H1 (cell line): ENCODE data around the gene SEC31A. TPM values are rescaled to one million over a fixed set of nuclear protein-coding genes. Genes with fewer than 3 reads are reported as not detected.

Experiments used
- CTCF ChIA-PET: fragments of 300-600 bp; sonication (Branson Sonifier 250); formaldehyde crosslinking; loops from one replicate; lab custom pipeline; 2021; ENCODE audit not compliant: partially characterized antibody; lab: Charles Lee
- POLR2A ChIA-PET: fragments of 300-600 bp; sonication (Branson Sonifier 250); formaldehyde crosslinking; loops from one replicate; lab custom pipeline; 2021; ENCODE audit warnings: inconsistent platforms; ENCODE audit not compliant: partially characterized antibody; lab: Charles Lee
- DNase-seq, 2 experiments: peaks; one replicate each; pipeline versions ENCODE4 v3.0.0 to v3.0.0-alpha.2; 2010 to 2022; ENCODE audit warnings: low spot score in 2 of 2, low read depth in 1 of 2, mixed read lengths in 1 of 2
- FAIRE-seq: peaks from 2 replicates; lab custom pipeline; 2011; peaks lifted over from hg19 to GRCh38; lab: Jason Lieb, UNC
- H2AFZ ChIP-seq: 2 replicates; pipeline ENCODE4 v1.8.1; 2012; ENCODE audit warnings: low read length, inconsistent platforms
- H2AK5ac ChIP-seq: 2 replicates; pipeline ENCODE4 v1.6.1; 2013; ENCODE audit warnings: low read depth, low read length
- H2BK120ac ChIP-seq: replicated peaks from 2 replicates; pipeline ENCODE3; 2013; ENCODE audit warnings: low read depth, low read length, inconsistent platforms
- H2BK12ac ChIP-seq: 2 replicates; pipeline ENCODE4 v1.6.1; 2013; ENCODE audit warnings: low read depth, low read length
- H2BK15ac ChIP-seq: 2 replicates; pipeline ENCODE4 v1.6.1; 2013; ENCODE audit warnings: low read length
- H2BK20ac ChIP-seq: 2 replicates; pipeline ENCODE4 v1.6.1; 2013; ENCODE audit warnings: low read length
- H2BK5ac ChIP-seq: 2 replicates; pipeline ENCODE4 v1.6.1; 2013; ENCODE audit warnings: low read depth, low read length
- H3K14ac ChIP-seq: 2 replicates; pipeline ENCODE4 v1.6.1; 2013; ENCODE audit warnings: inconsistent platforms; ENCODE audit not compliant: insufficient read length
- H3K18ac ChIP-seq: 2 replicates; pipeline ENCODE4 v1.6.1; 2013; ENCODE audit warnings: low read length; ENCODE audit errors: extremely low read depth
- H3K23ac ChIP-seq: 2 replicates; pipeline ENCODE4 v1.6.1; 2013; ENCODE audit warnings: inconsistent platforms; ENCODE audit not compliant: insufficient read length
- H3K23me2 ChIP-seq: 2 replicates; pipeline ENCODE4 v1.6.1; 2013; ENCODE audit warnings: low read depth, low read length
- H3K27ac ChIP-seq: 2 replicates; pipeline ENCODE4 v1.6.1; 2011; ENCODE audit warnings: low read depth, low read length, inconsistent platforms
- H3K27me3 ChIP-seq, 4 experiments: replicated peaks in 1 of 4; 1 replicate in 1 of 4; 2 replicates in 3 of 4; pipeline versions ENCODE4 v1.6.1 to v1.8.1; 2011 to 2013; ENCODE audit warnings: low read length in 3 of 4, mild to moderate bottlenecking in 3 of 4, inconsistent platforms in 2 of 4, mixed read lengths in 2 of 4, moderate library complexity in 1 of 4; ENCODE audit not compliant: control insufficient read depth in 3 of 4, insufficient read depth in 3 of 4; ENCODE audit errors: extremely low read depth in 1 of 4
- H3K36me3 ChIP-seq, 4 experiments: 2 replicates each; pipeline versions ENCODE4 v1.6.1 to v1.8.1; 2011 to 2013; ENCODE audit warnings: mild to moderate bottlenecking in 4 of 4, low read length in 3 of 4, moderate library complexity in 2 of 4, control low read depth in 1 of 4, inconsistent platforms in 1 of 4; ENCODE audit not compliant: insufficient read depth in 4 of 4, control insufficient read depth in 2 of 4
- H3K4ac ChIP-seq: replicated peaks from 2 replicates; pipeline ENCODE3; 2013; ENCODE audit warnings: low read length, low read depth, mixed read lengths, inconsistent platforms; ENCODE audit not compliant: insufficient read length
- H3K4me1 ChIP-seq, 4 experiments: replicated peaks in 1 of 4; 1 replicate in 1 of 4; 2 replicates in 3 of 4; pipeline versions ENCODE4 v1.6.1 to v1.8.1; 2011 to 2013; ENCODE audit warnings: low read length in 3 of 4, inconsistent platforms in 2 of 4, mixed read lengths in 1 of 4; ENCODE audit not compliant: insufficient read depth in 4 of 4, control insufficient read depth in 3 of 4
- H3K4me2 ChIP-seq, 2 experiments: 2 replicates each; pipeline versions ENCODE4 v1.6.1 to v1.8.1; 2011 to 2013; ENCODE audit warnings: low read depth in 2 of 2, low read length in 2 of 2, control low read depth in 1 of 2, inconsistent platforms in 1 of 2, mild to moderate bottlenecking in 1 of 2; ENCODE audit not compliant: insufficient read depth in 1 of 2
- H3K4me3 ChIP-seq, 4 experiments: fragments of 200-600, 300-600 bp in 1 of 4; sonication (generic), shearing (Covaris generic), sonication (Bioruptor Twin) in 1 of 4; 2 replicates each; pipeline versions ENCODE4 v1.5.1 to v1.8.1; 2011 to 2016; ENCODE audit warnings: low read length in 4 of 4, low read depth in 3 of 4, control low read depth in 2 of 4, inconsistent platforms in 2 of 4, mild to moderate bottlenecking in 2 of 4, mixed read lengths in 1 of 4, moderate library complexity in 1 of 4; ENCODE audit not compliant: insufficient read depth in 2 of 4; ENCODE audit errors: extremely low read depth in 1 of 4
- H3K56ac ChIP-seq: replicated peaks from 2 replicates; pipeline ENCODE3; 2013; ENCODE audit warnings: low read depth, mild to moderate bottlenecking, mixed read lengths, low read length, inconsistent platforms; ENCODE audit not compliant: insufficient read length
- H3K79me1 ChIP-seq: 2 replicates; pipeline ENCODE4 v1.6.1; 2013; ENCODE audit warnings: low read depth, low read length, control low read depth
- H3K79me2 ChIP-seq, 2 experiments: 2 replicates each; pipeline versions ENCODE4 v1.6.1 to v1.8.1; 2012 to 2013; ENCODE audit warnings: low read length in 2 of 2, mild to moderate bottlenecking in 2 of 2, inconsistent platforms in 1 of 2; ENCODE audit not compliant: insufficient read depth in 2 of 2, control insufficient read depth in 1 of 2
- H3K9ac ChIP-seq, 4 experiments: replicated peaks in 1 of 4; 1 replicate in 1 of 4; 2 replicates in 3 of 4; pipeline versions ENCODE4 v1.6.1 to v1.8.1; 2011 to 2013; ENCODE audit warnings: low read depth in 3 of 4, low read length in 3 of 4, control low read depth in 2 of 4, mild to moderate bottlenecking in 2 of 4, moderate library complexity in 2 of 4, inconsistent platforms in 1 of 4; ENCODE audit errors: extremely low read depth in 1 of 4
- H3K9me3 ChIP-seq, 2 experiments: 2 replicates each; pipeline versions ENCODE4 v1.6.1 to v1.8.1; 2012 to 2013; ENCODE audit warnings: mild to moderate bottlenecking in 2 of 2, moderate library complexity in 2 of 2, control low read depth in 1 of 2, inconsistent platforms in 1 of 2, low read depth in 1 of 2, low read length in 1 of 2, mixed read lengths in 1 of 2; ENCODE audit not compliant: insufficient read depth in 2 of 2
- H4K20me1 ChIP-seq, 2 experiments: replicated peaks in 1 of 2; 2 replicates each; pipeline versions ENCODE3 to v1.8.1; 2011 to 2013; ENCODE audit warnings: inconsistent platforms in 2 of 2, low read length in 2 of 2, mild to moderate bottlenecking in 1 of 2; ENCODE audit not compliant: insufficient read depth in 2 of 2, control insufficient read depth in 1 of 2
- H4K5ac ChIP-seq: 2 replicates; pipeline ENCODE4 v1.6.1; 2013; ENCODE audit warnings: low read length, low read depth, mixed read lengths, inconsistent platforms; ENCODE audit not compliant: insufficient read length
- H4K8ac ChIP-seq: 2 replicates; pipeline ENCODE4 v1.8.0; 2013; ENCODE audit warnings: mild to moderate bottlenecking, moderate library complexity, low read length, inconsistent platforms; ENCODE audit not compliant: insufficient read depth; ENCODE audit errors: extremely low read depth
- H4K91ac ChIP-seq: replicated peaks from 2 replicates; pipeline ENCODE3; 2013; ENCODE audit warnings: low read length, mixed read lengths, inconsistent platforms; ENCODE audit not compliant: insufficient read length
- GTF2F1 ChIP-seq: IDR thresholded peaks from 2 replicates; pipeline ENCODE4 v1.6.1; 2012; ENCODE audit warnings: low read depth, low read length, improper control_type of control experiment, borderline replicate concordance
- KDM1A ChIP-seq: fragments of 200-600, 300-600 bp; sonication (generic); IDR thresholded peaks from 2 replicates; pipeline ENCODE4 v1.7.1; 2016; ENCODE audit warnings: mild to moderate bottlenecking, low read length, borderline replicate concordance
- POLR2A ChIP-seq, 2 experiments: IDR thresholded peaks; 1 replicate in 1 of 2; 2 replicates in 1 of 2; pipeline ENCODE4 v1.6.1; 2011; ENCODE audit warnings: low read depth in 2 of 2, low read length in 2 of 2, mild to moderate bottlenecking in 2 of 2; ENCODE audit errors: control extremely low read depth in 1 of 2
- RFX5 ChIP-seq: IDR thresholded peaks from 2 replicates; pipeline ENCODE4 v1.6.1; 2011; ENCODE audit warnings: low read depth, low read length, improper control_type of control experiment, borderline replicate concordance
- RNF2 ChIP-seq: fragments of 200-900, 300-1000 bp; sonication (generic); IDR thresholded peaks from 2 replicates; pipeline ENCODE4 v1.7.1; 2016; ENCODE audit warnings: borderline replicate concordance, low read depth, mild to moderate bottlenecking, antibody characterized with exemption, low read length; ENCODE audit not compliant: poor library complexity, severe bottlenecking; ENCODE audit errors: missing control alignments
- TCF12 ChIP-seq: IDR thresholded peaks from 2 replicates; pipeline ENCODE4 v1.6.1; 2011; ENCODE audit warnings: low read depth, mild to moderate bottlenecking, low read length
- WGBS, 2 experiments: shearing (Covaris generic) in 1 of 2; methylation state at CpG; one replicate each; pipeline versions ENCODE4 v1.1.6 to v1.1.7; 2013 to 2015; ENCODE audit warnings: low lambda C conversion rate in 2 of 2, mixed read lengths in 2 of 2, inconsistent platforms in 1 of 2, low coverage in 1 of 2, missing lambda C conversion rate in 1 of 2; ENCODE audit not compliant: insufficient replicate concordance in 2 of 2, insufficient coverage in 1 of 2, insufficient read length in 1 of 2; ENCODE audit errors: extremely low coverage in 1 of 2, missing lambda C conversion rate in 1 of 2; 5-methylcytosine and 5-hydroxymethylcytosine counted together
- polyA plus RNA-seq, 7 experiments: library from polyadenylated mRNA; depleted of rRNA in 3 of 7; stranded (reverse) in 5 of 7; unstranded in 2 of 7; fragments of >200 nt in 5 of 7; fragments of 200-250 nt in 2 of 7; gene quantifications; 1 replicate in 5 of 7; 2 replicates in 1 of 7; 4 replicates in 1 of 7; pipeline versions ENCODE4 v1.2.1 to v1.2.3, GENCODE V29; 2011 to 2013; ENCODE audit warnings: missing spikeins in 2 of 7, mixed read lengths in 2 of 7
- total RNA-seq: library from RNA; stranded (reverse); fragmentation: NEBNext Ultra II Directional; extraction: Animal tissue kit (Norgen Biotek cat#: 25700); gene quantifications from 2 replicates; pipeline ENCODE4 v1.2.1, GENCODE V29; 2021
- TF ChIP-seq, protein P1 (sequence below), 3 experiments: IDR thresholded peaks; 1 replicate in 2 of 3; 2 replicates in 1 of 3; pipeline versions ENCODE4 v1.5.1 to v1.6.1; 2011; ENCODE audit warnings: low read length in 3 of 3, mild to moderate bottlenecking in 3 of 3, inconsistent platforms in 2 of 3, low read depth in 1 of 3, moderate library complexity in 1 of 3; ENCODE audit not compliant: insufficient read depth in 1 of 3; ENCODE audit errors: control extremely low read depth in 1 of 3

Gene SEC31A
- total and polyA plus RNA-seq, 2 of the 8 experiments (the other 6 are each of a cell fraction or from before 2014, with no cell fraction given): 112 to 125 TPM

DNA sequence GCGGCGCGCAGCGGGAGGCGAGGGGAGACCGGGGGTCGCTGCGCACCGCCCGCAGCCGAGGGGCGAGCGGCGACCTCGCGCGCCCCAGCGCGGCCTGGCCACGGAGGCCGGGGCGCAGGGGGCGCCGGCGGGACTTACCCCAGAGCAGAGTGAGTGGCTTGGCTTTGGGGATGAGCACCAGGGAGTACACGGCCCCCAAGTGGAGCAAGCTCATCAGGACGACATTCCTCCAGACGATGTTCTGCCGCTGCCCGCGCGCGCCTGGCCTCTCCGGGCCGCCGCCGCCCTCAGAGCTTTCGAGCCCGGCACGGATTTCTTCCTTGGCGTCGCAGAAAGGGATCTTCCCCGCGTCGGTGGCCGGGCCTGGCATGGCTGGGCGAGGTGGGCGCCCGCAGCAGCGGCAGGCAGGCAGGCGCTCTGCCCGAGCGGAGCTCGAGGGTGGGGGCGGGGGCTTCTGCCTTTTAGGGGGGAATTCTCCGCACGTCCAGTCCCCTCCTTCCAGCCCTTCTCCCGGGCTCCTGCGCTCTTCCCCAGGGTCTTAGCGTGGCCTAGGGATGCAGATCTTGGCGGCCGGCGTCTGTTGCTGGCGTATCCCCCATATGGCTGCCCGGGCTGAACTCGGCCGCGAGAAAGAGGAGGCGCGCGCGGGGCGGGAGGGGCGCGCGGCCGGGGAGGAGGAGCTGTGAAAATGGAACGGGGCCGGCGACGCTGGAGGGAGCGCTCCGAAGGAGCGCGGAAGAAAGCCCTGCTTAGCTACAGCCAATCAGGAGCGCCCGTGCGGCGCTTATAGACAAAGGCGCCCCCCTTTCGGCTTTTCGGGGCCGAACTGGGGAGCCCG is 92.6 kb downstream of the SEC31A start, which contains the start of gene SCD5:
SCD5 (minus strand) TSS at position 629 of the 838 bp plus-strand sequence; CDS start at position 370, 259 bp downstream.
- Histone ChIP-seq H3K79me2 (no peaks in the 10 kb centered on the region), H2BK12ac (no peak within 1 kb of the TSS), H4K8ac (peak within 1 kb of the TSS; percentile 47), H3K9me3 (no peaks in the 10 kb centered on the region), H3K56ac (no peak within 1 kb of the TSS), H4K20me1 (peaks cover 9 to 11% of the 10 kb centered on the region in 2 experiments), H4K5ac (no peak within 1 kb of the TSS), H3K4me2 (peak within 1 kb of the TSS; percentile 83 to 90), H3K23ac (no peak within 1 kb of the TSS), H3K9ac (peak within 1 kb of the TSS in 1 of 4 experiments; percentile 34; a peak in 3 of 7 replicates), H2BK120ac (no peak within 1 kb of the TSS), H3K27ac (no peak within 1 kb of the TSS), H3K4me1 (peaks cover 0 to 12% (median 3%) of the 10 kb centered on the region in 4 experiments), H3K18ac (no peak within 1 kb of the TSS; the same call in 1 of the 2 replicates), H3K79me1 (no peaks in the 10 kb centered on the region), H4K91ac (no peak within 1 kb of the TSS), H3K27me3 (peaks cover 65 to 86% (median 81%) of the 10 kb centered on the region in 4 experiments), H2BK20ac (no peak within 1 kb of the TSS), H2BK5ac (no peak within 1 kb of the TSS), H2AFZ (no peak within 1 kb of the TSS), H2AK5ac (no peak within 1 kb of the TSS), H3K4me3 (peak within 1 kb of the TSS; percentile 24 to 79 (median 42)), H3K23me2 (peaks cover 17% of the 10 kb centered on the region; the same call in 1 of the 2 replicates), H3K4ac (no peak within 1 kb of the TSS), H2BK15ac (no peak within 1 kb of the TSS), H3K14ac (no peak within 1 kb of the TSS), H3K36me3 (no peaks in the 10 kb centered on the region)
- ChIA-PET POLR2A (interaction anchor here (0.6 to 1.7 kb wide), 4 partner anchors 12 to 240 kb away, joined by 4 to 5 read pairs (median 4); no protein-coding TSS in a partner anchor), CTCF (interaction anchor here (0.6 to 3.3 kb wide), 7 partner anchors 10 to 319 kb away, joined by 3 to 16 read pairs (median 3); no protein-coding TSS in a partner anchor)
- WGBS, 2 experiments: 1% methylated on average over 46 of the region's 94 CpGs; no CpG with 5 or more reads in 1 of the 2 experiments
- FAIRE-seq: no peak
- DNase-seq: peak in 1 of 2 experiments; percentile 64
- TF ChIP-seq RFX5 (no peak), TCF12 (no peak), GTF2F1 (no peak), KDM1A (no peak), RNF2 (no peak), POLR2A (IDR thresholded peaks at IDR 0.05; ENCODE audit: control extremely low read depth in 1 of 2, low read depth in 2 of 2, low read length in 2 of 2) (no peak)
- TF ChIP-seq, protein P1, sequence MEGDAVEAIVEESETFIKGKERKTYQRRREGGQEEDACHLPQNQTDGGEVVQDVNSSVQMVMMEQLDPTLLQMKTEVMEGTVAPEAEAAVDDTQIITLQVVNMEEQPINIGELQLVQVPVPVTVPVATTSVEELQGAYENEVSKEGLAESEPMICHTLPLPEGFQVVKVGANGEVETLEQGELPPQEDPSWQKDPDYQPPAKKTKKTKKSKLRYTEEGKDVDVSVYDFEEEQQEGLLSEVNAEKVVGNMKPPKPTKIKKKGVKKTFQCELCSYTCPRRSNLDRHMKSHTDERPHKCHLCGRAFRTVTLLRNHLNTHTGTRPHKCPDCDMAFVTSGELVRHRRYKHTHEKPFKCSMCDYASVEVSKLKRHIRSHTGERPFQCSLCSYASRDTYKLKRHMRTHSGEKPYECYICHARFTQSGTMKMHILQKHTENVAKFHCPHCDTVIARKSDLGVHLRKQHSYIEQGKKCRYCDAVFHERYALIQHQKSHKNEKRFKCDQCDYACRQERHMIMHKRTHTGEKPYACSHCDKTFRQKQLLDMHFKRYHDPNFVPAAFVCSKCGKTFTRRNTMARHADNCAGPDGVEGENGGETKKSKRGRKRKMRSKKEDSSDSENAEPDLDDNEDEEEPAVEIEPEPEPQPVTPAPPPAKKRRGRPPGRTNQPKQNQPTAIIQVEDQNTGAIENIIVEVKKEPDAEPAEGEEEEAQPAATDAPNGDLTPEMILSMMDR (IDR thresholded peaks at IDR 0.05; ENCODE audit: control extremely low read depth in 1 of 3, insufficient read depth in 1 of 3, low read depth in 1 of 3, low read length in 3 of 3): no peak
